ENCODE results near the gene CELF2.
"Not testable (repeated sequence)": the region's sequence is repeated elsewhere in the genome, so short reads cannot be mapped to it uniquely, and the experiment has no call there.

Gene CELF2

GRCh38 chr10:11357439-11357838 is 339.8 kb downstream of the CELF2 start:
- no peak for DNase-seq (ENCODE audit: extremely low spot score)
- CTCF ChIA-PET, result no interaction called here
- POLR2A ChIA-PET, result no interaction called here
- no peak for TF ChIP-seq CTCF (IDR thresholded peaks at IDR 0.05; ENCODE audit: control extremely low read depth, extremely low read depth, low read depth, missing control alignments)

GRCh38 chr10:11358011-11358410 is 340.3 kb downstream of the CELF2 start:
- POLR2A ChIA-PET, result no interaction called here
- DNase-seq (ENCODE audit: extremely low spot score), result no peak
- no peak for TF ChIP-seq CTCF (IDR thresholded peaks at IDR 0.05; ENCODE audit: control extremely low read depth, extremely low read depth, low read depth, missing control alignments)
- CTCF ChIA-PET, result no interaction called here

- CTCF ChIA-PET, result no interaction called here
- no peak for TF ChIP-seq CTCF (IDR thresholded peaks at IDR 0.05; ENCODE audit: control extremely low read depth, extremely low read depth, low read depth, missing control alignments)
Measured at GRCh38 chr10:11358923-11359575, 341.4 kb downstream of the CELF2 start.

GRCh38 chr10:11359869-11360268 is 342.2 kb downstream of the CELF2 start:
- no peak for TF ChIP-seq CTCF (IDR thresholded peaks at IDR 0.05; ENCODE audit: control extremely low read depth, extremely low read depth, low read depth, missing control alignments)
- DNase-seq (ENCODE audit: extremely low spot score), result no peak
- CTCF ChIA-PET, result no interaction called here
- POLR2A ChIA-PET, result no interaction called here

More at GRCh38 chr10:11358923-11359575, 341.4 kb downstream of the CELF2 start:
- POLR2A ChIA-PET, result no interaction called here
- DNase-seq (ENCODE audit: extremely low spot score), result no peak

- DNase-seq (ENCODE audit: extremely low spot score), result no peak
- TF ChIP-seq CTCF (IDR thresholded peaks at IDR 0.05; ENCODE audit: control extremely low read depth, extremely low read depth, low read depth, missing control alignments), result no peak
- ChIA-PET POLR2A (no interaction called here), CTCF (no interaction called here)
Measured at GRCh38 chr10:11363497-11363896, 345.8 kb downstream of the CELF2 start.

GRCh38 chr10:11364241-11364640 is 346.6 kb downstream of the CELF2 start:
- CTCF ChIA-PET, result no interaction called here
- POLR2A ChIA-PET, result no interaction called here
- no peak for TF ChIP-seq CTCF (IDR thresholded peaks at IDR 0.05; ENCODE audit: control extremely low read depth, extremely low read depth, low read depth, missing control alignments)
- no peak for DNase-seq (ENCODE audit: extremely low spot score)

- DNase-seq (ENCODE audit: extremely low spot score); POLR2A ChIA-PET; CTCF ChIA-PET: not testable (repeated sequence)
Measured at GRCh38 chr10:11366889-11367288, 349.2 kb downstream of the CELF2 start.

All from GM10248 (cell line).